Stomach (tissue), 9 donors: ENCODE data around the gene C7orf57. TPM values are rescaled to one million over a fixed set of nuclear protein-coding genes. Genes with fewer than 3 reads are reported as not detected.
A peak's percentile ranks its signal among the peaks of the same experiment; 100 is the strongest.

Source experiments
- DNase-seq, 2 donors: peaks; one replicate each; pipeline versions ENCODE4 v3.0.0 to v3.0.0-alpha.2; 2013 to 2019
- H3K27ac ChIP-seq, 5 donors: fragments of 200-600 bp in 4 of 5; sonication (generic) in 4 of 5; one replicate each; pipeline ENCODE4 v1.5.1; 2013 to 2019; ENCODE audit warnings: mild to moderate bottlenecking in 1 of 5, moderate library complexity in 1 of 5
- H3K27me3 ChIP-seq, 3 donors: fragments of 200-600 bp; sonication (generic); one replicate each; pipeline ENCODE4 v1.5.1; 2017 to 2019; ENCODE audit warnings: mixed run types in 1 of 3
- H3K36me3 ChIP-seq, 4 donors: fragments of 200-600 bp; sonication (generic); 1 replicate in 3 of 4; 2 replicates in 1 of 4; pipeline ENCODE4 v1.5.1; 2016 to 2019
- H3K4me1 ChIP-seq, 4 donors: fragments of 200-600 bp; sonication (generic); one replicate each; pipeline ENCODE4 v1.5.1; 2016 to 2019
- H3K4me3 ChIP-seq, 4 donors: fragments of 200-600 bp; sonication (generic) in 3 of 4; one replicate each; pipeline ENCODE4 v1.5.1; 2016 to 2019; ENCODE audit warnings: mild to moderate bottlenecking in 1 of 4
- H3K9me3 ChIP-seq, 4 donors: fragments of 200-600 bp; sonication (generic); one replicate each; pipeline ENCODE4 v1.5.1; 2016 to 2019
- EP300 ChIP-seq: sonication (generic); formaldehyde crosslinking; IDR thresholded peaks from one replicate; pipeline ENCODE4 v1.6.1; 2017; ENCODE audit warnings: antibody characterized with exemption
- POLR2A ChIP-seq, 4 donors: fragments of 450-650 bp; IDR thresholded peaks; one replicate each; pipeline ENCODE4 v1.6.1; 2016; ENCODE audit warnings: antibody characterized with exemption in 4 of 4, control low read depth in 2 of 4, mild to moderate bottlenecking in 1 of 4, moderate library complexity in 1 of 4
- POLR2AphosphoS5 ChIP-seq, 3 donors: sonication (generic); formaldehyde crosslinking; IDR thresholded peaks; one replicate each; pipeline ENCODE4 v1.6.1; 2016; ENCODE audit warnings: antibody characterized with exemption in 3 of 3
- WGBS, 5 donors: extraction: QIAGEN DNeasy Blood & Tissue Kit in 3 of 5; methylation state at CpG; one replicate each; pipeline versions ENCODE4 v1.1.5 to v1.1.7; 2013 to 2018; 5-methylcytosine and 5-hydroxymethylcytosine counted together
- intact Hi-C: fragments of 100-400 bp; cut with DNase I; formaldehyde crosslinking; loops from one replicate; pipeline ENCODE4 v1.15.1; 2023; ENCODE audit warnings: low total_unique reads
- polyA plus RNA-seq, 3 donors: library from polyadenylated mRNA; stranded (reverse); fragments of 200-250 nt; gene quantifications; one replicate each; pipeline ENCODE4 v1.2.3, GENCODE V29; 2013
- total RNA-seq, 5 donors: library from RNA; depleted of rRNA; stranded (reverse); fragments of >200 nt; gene quantifications; one replicate each; pipeline versions ENCODE4 v1.1.0 to v1.2.3, GENCODE V29; 2014 to 2016
- TF ChIP-seq, protein P1 (sequence below), 7 experiments: fragments of 450-650 bp in 4 of 7; fragments of 200-600 bp in 3 of 7; sonication (generic) in 3 of 7; IDR thresholded peaks; one replicate each; pipeline ENCODE4 v1.5.1; 2016 to 2019; ENCODE audit warnings: antibody characterized with exemption in 7 of 7, control low read depth in 2 of 7, mild to moderate bottlenecking in 1 of 7
- donor health status: healthy with polysubstance abuse.
- donor health status: Bipolar disorder and iron deficiency.
- donor health status: healthy.

C7orf57 gene
- total and polyA plus RNA-seq, 8 donors: 0.08 TPM; not detected in 7

DNA sequence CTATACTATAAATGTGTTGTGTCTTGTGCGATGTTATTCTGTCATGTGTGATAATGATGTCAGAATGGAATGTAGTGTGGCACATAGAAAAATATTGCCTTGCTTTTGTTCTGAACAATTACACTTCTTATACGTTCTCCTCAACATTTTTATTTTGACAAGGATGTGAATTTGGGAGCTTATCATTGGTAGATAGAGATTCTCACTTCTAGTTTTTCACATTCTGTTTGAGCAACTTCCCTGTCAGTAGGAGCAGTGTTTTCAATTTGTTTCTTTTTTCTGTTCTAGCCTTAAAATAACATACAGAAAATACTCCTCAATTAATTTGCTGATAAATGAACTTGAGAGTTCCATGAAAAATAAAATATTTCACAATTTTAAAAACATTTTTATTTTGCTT, 24.0 kb upstream of the C7orf57 start:
- no peak overlapping the region for H3K27ac ChIP-seq

DNA sequence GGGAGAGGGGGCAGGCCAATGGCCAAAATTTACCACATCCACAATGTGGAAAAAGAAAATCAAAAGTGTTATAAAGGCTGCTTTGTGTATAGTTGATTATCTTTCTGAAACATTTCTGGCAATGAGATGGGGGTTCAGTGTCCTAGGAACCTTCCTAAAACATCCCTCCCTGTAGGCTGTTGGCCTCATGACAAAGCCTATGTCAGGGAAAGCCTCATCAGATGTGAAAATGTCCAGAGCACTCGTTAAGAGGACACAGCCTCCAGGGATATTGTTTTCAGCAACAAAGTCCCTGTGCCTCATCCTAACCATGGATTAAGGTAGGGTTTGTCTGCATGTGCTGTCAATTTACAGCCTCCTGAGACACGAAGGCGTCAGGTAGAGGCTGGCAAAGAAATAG, 23.4 kb upstream of the C7orf57 start:
- TF ChIP-seq POLR2AphosphoS5 (IDR thresholded peaks at IDR 0.05): no peak
- Histone ChIP-seq H3K9me3 (no peaks in the 10 kb centered on the region), H3K4me1 (no peaks in the 10 kb centered on the region), H3K27me3 (peaks cover 0 to 7% (median 0%) of the 10 kb centered on the region in 3 donors), H3K36me3 (no peaks in the 10 kb centered on the region), H3K4me3 (no peak overlapping the region), H3K27ac (no peak overlapping the region)
- WGBS, 5 donors: 69 to 85% (median 78%) methylated on average over 3 of the region's 3 CpGs
- intact Hi-C loops: no loop called here
- DNase-seq: peak in 1 of 2 donors; percentile 47

More for the DNA sequence above, 24.0 kb upstream of the C7orf57 start:
- TF ChIP-seq EP300 (no peak), POLR2A (IDR thresholded peaks at IDR 0.05) (no peak), POLR2AphosphoS5 (IDR thresholded peaks at IDR 0.05) (no peak)
- TF ChIP-seq, protein P1, sequence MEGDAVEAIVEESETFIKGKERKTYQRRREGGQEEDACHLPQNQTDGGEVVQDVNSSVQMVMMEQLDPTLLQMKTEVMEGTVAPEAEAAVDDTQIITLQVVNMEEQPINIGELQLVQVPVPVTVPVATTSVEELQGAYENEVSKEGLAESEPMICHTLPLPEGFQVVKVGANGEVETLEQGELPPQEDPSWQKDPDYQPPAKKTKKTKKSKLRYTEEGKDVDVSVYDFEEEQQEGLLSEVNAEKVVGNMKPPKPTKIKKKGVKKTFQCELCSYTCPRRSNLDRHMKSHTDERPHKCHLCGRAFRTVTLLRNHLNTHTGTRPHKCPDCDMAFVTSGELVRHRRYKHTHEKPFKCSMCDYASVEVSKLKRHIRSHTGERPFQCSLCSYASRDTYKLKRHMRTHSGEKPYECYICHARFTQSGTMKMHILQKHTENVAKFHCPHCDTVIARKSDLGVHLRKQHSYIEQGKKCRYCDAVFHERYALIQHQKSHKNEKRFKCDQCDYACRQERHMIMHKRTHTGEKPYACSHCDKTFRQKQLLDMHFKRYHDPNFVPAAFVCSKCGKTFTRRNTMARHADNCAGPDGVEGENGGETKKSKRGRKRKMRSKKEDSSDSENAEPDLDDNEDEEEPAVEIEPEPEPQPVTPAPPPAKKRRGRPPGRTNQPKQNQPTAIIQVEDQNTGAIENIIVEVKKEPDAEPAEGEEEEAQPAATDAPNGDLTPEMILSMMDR (IDR thresholded peaks at IDR 0.05): no peak
- peaks cover 0 to 1% (median 0%) of the 10 kb centered on the region in 3 donors for H3K27me3 ChIP-seq
- H3K36me3 ChIP-seq: no peaks in the 10 kb centered on the region
- H3K9me3 ChIP-seq: no peaks in the 10 kb centered on the region
- no peak overlapping the region for H3K4me3 ChIP-seq
- no peaks in the 10 kb centered on the region for H3K4me1 ChIP-seq
- intact Hi-C loops: no loop called here
- DNase-seq: no peak
- 70 to 87% (median 84%) methylated on average over 2 of the region's 2 CpGs for WGBS, 5 donors

DNA sequence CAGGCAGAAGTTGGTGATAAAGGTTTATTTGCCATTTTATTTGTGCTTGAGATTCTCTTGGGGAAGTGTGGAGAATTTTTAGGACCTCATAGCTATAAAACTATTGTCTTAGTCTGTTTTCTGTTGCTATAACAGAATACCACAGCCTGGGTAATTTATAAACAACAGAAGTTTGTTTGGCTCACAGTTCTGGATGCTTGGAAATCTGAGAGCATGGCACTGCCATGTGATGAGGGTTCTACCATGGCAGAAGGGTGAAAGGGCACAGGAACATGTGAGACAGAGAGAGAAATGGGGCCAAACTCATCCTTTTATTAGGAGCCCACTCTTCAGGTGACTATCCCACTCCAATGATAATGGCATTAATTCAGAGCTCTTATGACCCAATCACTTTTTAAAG, 18.7 kb upstream of the C7orf57 start:
- no peak overlapping the region for H3K4me3 ChIP-seq
- H3K4me1 ChIP-seq: no peaks in the 10 kb centered on the region
- TF ChIP-seq, protein P1 (IDR thresholded peaks at IDR 0.05): no peak
- no peak for TF ChIP-seq POLR2A (IDR thresholded peaks at IDR 0.05)
- TF ChIP-seq POLR2AphosphoS5 (IDR thresholded peaks at IDR 0.05): no peak
- TF ChIP-seq EP300: no peak
- H3K9me3 ChIP-seq: no peaks in the 10 kb centered on the region
- H3K36me3 ChIP-seq: no peaks in the 10 kb centered on the region
- no peak overlapping the region for H3K27ac ChIP-seq
- intact Hi-C loops: no loop called here
- no peak for DNase-seq
- peaks cover 0 to 21% (median 0%) of the 10 kb centered on the region in 3 donors for H3K27me3 ChIP-seq

DNA sequence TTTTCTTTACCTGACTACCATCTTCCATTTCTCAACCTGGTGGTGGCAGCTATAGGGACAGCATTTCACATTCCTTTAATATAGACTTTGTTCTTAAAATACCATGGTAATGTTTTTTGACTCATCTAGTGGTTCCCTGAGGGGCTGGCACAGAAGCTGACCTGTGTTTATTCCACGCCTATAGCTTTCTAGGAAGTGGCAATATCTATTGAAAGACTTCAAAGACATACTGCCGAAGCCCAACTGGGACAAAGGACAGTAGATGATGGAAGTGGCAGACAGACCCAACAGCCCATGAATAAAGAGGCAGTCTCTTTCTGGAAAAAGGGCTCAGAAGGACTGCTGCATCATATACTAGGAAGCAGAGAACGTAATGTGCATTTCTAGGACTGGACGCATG, 17.7 kb upstream of the C7orf57 start:
- H3K27ac ChIP-seq: no peak overlapping the region
- no peak for DNase-seq
- H3K27me3 ChIP-seq: peaks cover 0 to 21% (median 0%) of the 10 kb centered on the region in 3 donors
- no peak overlapping the region for H3K4me3 ChIP-seq
- H3K4me1 ChIP-seq: no peaks in the 10 kb centered on the region
- 81 to 90% (median 85%) methylated on average over 4 of the region's 4 CpGs for WGBS, 5 donors
- H3K36me3 ChIP-seq: no peaks in the 10 kb centered on the region
- no peak for TF ChIP-seq EP300
- TF ChIP-seq POLR2AphosphoS5 (IDR thresholded peaks at IDR 0.05): no peak
- no peak for TF ChIP-seq POLR2A (IDR thresholded peaks at IDR 0.05)
- peaks cover 0 to 1% (median under 1%) of the 10 kb centered on the region in 4 donors for H3K9me3 ChIP-seq
- intact Hi-C loops: no loop called here

DNA sequence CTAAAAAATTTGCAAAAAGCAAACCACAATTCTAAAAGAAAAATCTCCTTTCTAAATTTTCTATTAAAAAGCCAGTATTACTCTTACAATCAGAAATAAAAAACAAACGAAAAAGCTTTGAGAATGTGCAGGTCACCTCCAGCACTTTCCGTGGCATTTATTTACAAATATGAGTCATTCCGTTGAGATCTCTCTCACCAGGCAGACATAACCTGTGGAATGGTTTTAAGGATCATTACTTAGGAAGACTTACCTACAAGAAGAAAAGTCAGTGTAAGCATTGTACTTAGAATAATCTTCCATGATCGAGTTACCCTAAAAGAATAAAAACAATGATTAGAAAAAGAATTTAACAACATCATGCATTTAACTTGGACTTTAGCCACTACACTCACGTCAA, 9.7 kb upstream of the C7orf57 start:
- peaks cover 4 to 23% (median 20%) of the 10 kb centered on the region in 4 donors for H3K9me3 ChIP-seq
- WGBS, 5 donors: 22 to 39% (median 36%) methylated on average over 5 of the region's 5 CpGs
- intact Hi-C loops: no loop called here

More for the DNA sequence above, 9.7 kb upstream of the C7orf57 start:
- no peak overlapping the region for H3K27ac ChIP-seq
- H3K4me1 ChIP-seq: no peaks in the 10 kb centered on the region
- no peak for DNase-seq
- no peak for TF ChIP-seq POLR2A (IDR thresholded peaks at IDR 0.05)
- no peak for TF ChIP-seq EP300
- TF ChIP-seq POLR2AphosphoS5 (IDR thresholded peaks at IDR 0.05): no peak
- TF ChIP-seq, protein P1 (IDR thresholded peaks at IDR 0.05): no peak
- H3K36me3 ChIP-seq: no peaks in the 10 kb centered on the region
- H3K4me3 ChIP-seq: no peak overlapping the region
- H3K27me3 ChIP-seq: peaks cover 0 to 13% (median 0%) of the 10 kb centered on the region in 3 donors
